ENCODE data around the gene MIER3. TPM values are rescaled to one million over a fixed set of nuclear protein-coding genes. Genes with fewer than 3 reads are reported as not detected.
"Not testable (repeated sequence)": the region's sequence is repeated elsewhere in the genome, so short reads cannot be mapped to it uniquely, and the experiment has no call there.

The MIER3 gene
- total RNA-seq, 2 experiments from 2014 or later = 11.1 to 12.3 TPM

DNA sequence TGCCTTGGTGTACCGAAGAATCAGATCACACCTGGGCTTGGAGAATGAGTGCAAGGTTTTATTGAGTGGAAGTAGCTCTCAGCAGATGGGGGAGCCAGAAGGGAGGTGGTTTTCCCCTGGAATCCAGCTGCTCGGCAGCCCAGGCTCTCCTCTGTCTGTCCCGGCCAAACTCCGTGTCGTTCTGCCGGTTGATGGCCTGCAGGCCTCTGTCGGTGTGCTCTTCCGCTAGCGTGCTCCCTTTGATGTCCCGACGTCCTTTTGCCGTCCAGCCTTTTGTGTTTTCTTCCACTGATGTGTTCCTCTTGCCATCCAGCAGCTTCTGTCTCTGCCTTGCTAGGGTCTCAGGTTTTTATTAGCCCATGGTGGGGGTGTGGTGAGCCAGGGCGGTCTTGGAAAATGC, 28.0 kb upstream of the MIER3 start:
- Mint-ChIP-seq H3K9me3 (no peaks in the 10 kb centered on the region), H3K4me1 (ENCODE audit: low read depth) (peaks cover 10% of the 10 kb centered on the region), H3K27ac (no peak overlapping the region), H3K36me3 (ENCODE audit: low read depth) (no peaks in the 10 kb centered on the region), H3K27me3 (ENCODE audit: low read depth) (no peaks in the 10 kb centered on the region), H3K4me3 (no peak overlapping the region)
- CTCF ChIA-PET = no interaction called here
- intact Hi-C loops (cut with micrococcal nuclease) = no loop called here
- DNase-seq = no peak

- H3K4me3 Mint-ChIP-seq; H3K36me3 Mint-ChIP-seq (ENCODE audit: low read depth); H3K4me1 Mint-ChIP-seq (ENCODE audit: low read depth); H3K27ac Mint-ChIP-seq; intact Hi-C loops (cut with micrococcal nuclease); H3K9me3 Mint-ChIP-seq; CTCF ChIA-PET; H3K27me3 Mint-ChIP-seq (ENCODE audit: low read depth); DNase-seq: not testable (repeated sequence)
Measured at GRCh38 chr5:56979526-56979925, 27.6 kb upstream of the MIER3 start.

DNA sequence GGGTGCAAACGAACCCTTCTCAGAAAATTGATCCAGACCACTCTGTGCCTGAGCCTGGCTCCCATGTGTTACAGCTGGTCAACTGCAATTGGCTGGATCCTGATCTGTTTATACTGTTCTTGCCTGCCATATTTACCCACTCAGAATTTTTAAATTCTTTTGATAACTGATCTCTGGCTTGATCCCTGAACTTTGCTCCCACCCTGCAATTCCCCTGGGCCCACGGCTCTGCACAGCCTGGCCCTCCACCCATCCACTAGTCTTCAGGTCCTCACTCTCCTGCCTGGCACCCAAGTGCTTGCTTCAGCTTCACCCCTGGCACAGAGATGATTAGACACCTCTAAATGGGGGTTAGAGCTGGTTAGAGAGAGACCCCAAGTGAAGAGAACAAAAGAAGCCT, 25.9 kb upstream of the MIER3 start:
- DNase-seq = no peak
- H3K4me1 Mint-ChIP-seq (ENCODE audit: low read depth) = no peaks in the 10 kb centered on the region
- CTCF ChIA-PET = interaction anchor here (1.2 kb wide), 1 partner anchor 160 kb away, joined by 4 read pairs; no protein-coding TSS in a partner anchor
- H3K27ac Mint-ChIP-seq = no peak overlapping the region
- H3K36me3 Mint-ChIP-seq (ENCODE audit: low read depth) = no peaks in the 10 kb centered on the region
- intact Hi-C loops (cut with micrococcal nuclease) = no loop called here
- no peak overlapping the region for H3K4me3 Mint-ChIP-seq
- no peaks in the 10 kb centered on the region for H3K9me3 Mint-ChIP-seq
- H3K27me3 Mint-ChIP-seq (ENCODE audit: low read depth) = no peaks in the 10 kb centered on the region

- no peak overlapping the region for H3K4me3 Mint-ChIP-seq
- intact Hi-C loops (cut with micrococcal nuclease) = no loop called here
- CTCF ChIA-PET = no interaction called here
Measured at GRCh38 chr5:56977021-56977420, 25.1 kb upstream of the MIER3 start.

GRCh38 chr5:56974241-56974640, 22.3 kb upstream of the MIER3 start:
- H3K27ac Mint-ChIP-seq = no peak overlapping the region
- no peaks in the 10 kb centered on the region for H3K36me3 Mint-ChIP-seq (ENCODE audit: low read depth)
- intact Hi-C loops (cut with micrococcal nuclease) = no loop called here
- CTCF ChIA-PET = no interaction called here
- no peaks in the 10 kb centered on the region for H3K4me1 Mint-ChIP-seq (ENCODE audit: low read depth)
- no peak overlapping the region for H3K4me3 Mint-ChIP-seq
- H3K27me3 Mint-ChIP-seq (ENCODE audit: low read depth) = peaks cover 3% of the 10 kb centered on the region
- H3K9me3 Mint-ChIP-seq = no peaks in the 10 kb centered on the region
- DNase-seq = no peak

More at GRCh38 chr5:56977021-56977420, 25.1 kb upstream of the MIER3 start:
- Mint-ChIP-seq H3K36me3 (ENCODE audit: low read depth) (no peaks in the 10 kb centered on the region), H3K27me3 (ENCODE audit: low read depth) (no peaks in the 10 kb centered on the region), H3K9me3 (no peaks in the 10 kb centered on the region), H3K27ac (no peak overlapping the region), H3K4me1 (ENCODE audit: low read depth) (no peaks in the 10 kb centered on the region)
- no peak for DNase-seq

- Mint-ChIP-seq H3K27me3 (ENCODE audit: low read depth) (peaks cover 3% of the 10 kb centered on the region), H3K4me1 (ENCODE audit: low read depth) (no peaks in the 10 kb centered on the region), H3K9me3 (no peaks in the 10 kb centered on the region), H3K36me3 (ENCODE audit: low read depth) (no peaks in the 10 kb centered on the region), H3K27ac (no peak overlapping the region), H3K4me3 (no peak overlapping the region)
- CTCF ChIA-PET = interaction anchor here (0.6 kb wide), 1 partner anchor 1326 kb away, joined by 8 read pairs; no protein-coding TSS in a partner anchor
- DNase-seq = no peak
- intact Hi-C loops (cut with micrococcal nuclease) = no loop called here
Measured at GRCh38 chr5:56973473-56973872, 21.6 kb upstream of the MIER3 start.

DNA sequence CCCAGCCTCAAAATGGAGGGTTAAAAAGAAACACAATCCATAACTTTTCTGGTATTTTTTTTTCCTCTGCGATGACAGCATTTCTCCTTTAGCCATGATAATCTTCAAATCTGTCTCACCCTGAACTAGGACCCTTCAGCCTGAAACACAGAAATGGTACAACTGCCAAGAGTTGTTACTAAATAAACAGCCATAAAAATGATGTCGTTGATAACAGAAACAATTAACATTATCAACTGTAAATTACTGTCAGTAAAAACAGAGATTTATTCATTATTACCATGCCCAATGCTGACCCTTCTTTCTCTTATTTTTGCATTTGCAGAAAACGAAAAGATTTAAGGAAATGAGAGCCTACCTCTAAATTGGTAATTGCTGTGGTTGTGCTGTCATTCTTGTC, 19.4 kb upstream of the MIER3 start:
- Mint-ChIP-seq H3K9me3 (no peaks in the 10 kb centered on the region), H3K27ac (no peak overlapping the region), H3K36me3 (ENCODE audit: low read depth) (no peaks in the 10 kb centered on the region), H3K27me3 (ENCODE audit: low read depth) (peaks cover 3% of the 10 kb centered on the region), H3K4me1 (ENCODE audit: low read depth) (no peaks in the 10 kb centered on the region), H3K4me3 (no peak overlapping the region)
- intact Hi-C loops (cut with micrococcal nuclease) = no loop called here
- CTCF ChIA-PET = interaction anchor here (1.0 kb wide), 1 partner anchor 167 kb away, joined by 3 read pairs; no protein-coding TSS in a partner anchor
- DNase-seq = no peak

GRCh38 chr5:56964173-56964572, 12.2 kb upstream of the MIER3 start:
- no peaks in the 10 kb centered on the region for H3K4me1 Mint-ChIP-seq (ENCODE audit: low read depth)

GRCh38 chr5:56963246-56963645, 11.3 kb upstream of the MIER3 start:
- no peaks in the 10 kb centered on the region for H3K36me3 Mint-ChIP-seq (ENCODE audit: low read depth)

More at GRCh38 chr5:56964173-56964572, 12.2 kb upstream of the MIER3 start:
- Mint-ChIP-seq H3K4me3 (no peak overlapping the region), H3K36me3 (ENCODE audit: low read depth) (no peaks in the 10 kb centered on the region), H3K27me3 (ENCODE audit: low read depth) (peaks cover 33% of the 10 kb centered on the region), H3K9me3 (no peaks in the 10 kb centered on the region), H3K27ac (no peak overlapping the region)
- DNase-seq = no peak
- CTCF ChIA-PET = interaction anchor here (0.6 kb wide), 1 partner anchor 8 kb away, joined by 4 read pairs; no protein-coding TSS in a partner anchor
- intact Hi-C loops (cut with micrococcal nuclease) = no loop called here

GRCh38 chr5:56962286-56962685, 10.4 kb upstream of the MIER3 start:
- peaks cover 33% of the 10 kb centered on the region for H3K27me3 Mint-ChIP-seq (ENCODE audit: low read depth)
- H3K36me3 Mint-ChIP-seq (ENCODE audit: low read depth) = no peaks in the 10 kb centered on the region
- intact Hi-C loops (cut with micrococcal nuclease) = no loop called here
- H3K9me3 Mint-ChIP-seq = no peaks in the 10 kb centered on the region
- CTCF ChIA-PET = interaction anchor here (1.0 kb wide), 1 partner anchor 261 kb away, joined by 3 read pairs; no protein-coding TSS in a partner anchor
- H3K27ac Mint-ChIP-seq = no peak overlapping the region
- H3K4me1 Mint-ChIP-seq (ENCODE audit: low read depth) = no peaks in the 10 kb centered on the region
- no peak overlapping the region for H3K4me3 Mint-ChIP-seq
- DNase-seq = no peak

More at GRCh38 chr5:56963246-56963645, 11.3 kb upstream of the MIER3 start:
- CTCF ChIA-PET = no interaction called here
- intact Hi-C loops (cut with micrococcal nuclease) = no loop called here
- no peaks in the 10 kb centered on the region for H3K4me1 Mint-ChIP-seq (ENCODE audit: low read depth)
- no peaks in the 10 kb centered on the region for H3K9me3 Mint-ChIP-seq
- no peak overlapping the region for H3K4me3 Mint-ChIP-seq
- no peak for DNase-seq
- H3K27ac Mint-ChIP-seq = no peak overlapping the region
- H3K27me3 Mint-ChIP-seq (ENCODE audit: low read depth) = peaks cover 33% of the 10 kb centered on the region

DNA sequence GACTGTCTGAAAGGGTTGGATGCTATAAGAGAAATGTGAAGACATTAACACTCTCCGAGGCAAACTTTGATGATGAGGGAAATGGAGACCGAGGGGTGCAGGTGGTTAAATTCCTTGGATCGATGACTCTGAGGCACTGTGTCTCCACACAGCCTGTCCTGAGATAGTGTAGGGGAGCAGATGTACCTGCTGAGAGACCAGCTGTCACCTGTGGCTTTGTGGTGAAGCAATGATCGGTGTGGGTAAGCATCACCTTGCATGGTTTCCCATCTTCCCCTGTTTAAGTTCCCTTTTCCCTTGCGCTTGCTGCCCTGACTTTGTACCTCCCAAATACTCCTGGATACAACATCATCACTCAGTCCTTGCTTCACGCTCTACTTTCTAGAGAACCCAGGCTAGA, 9.8 kb upstream of the MIER3 start:
- intact Hi-C loops (cut with micrococcal nuclease) = no loop called here
- no peaks in the 10 kb centered on the region for H3K4me1 Mint-ChIP-seq (ENCODE audit: low read depth)
- H3K4me3 Mint-ChIP-seq = no peak overlapping the region
- H3K36me3 Mint-ChIP-seq (ENCODE audit: low read depth) = no peaks in the 10 kb centered on the region
- DNase-seq = no peak
- no peaks in the 10 kb centered on the region for H3K9me3 Mint-ChIP-seq
- no peak overlapping the region for H3K27ac Mint-ChIP-seq
- peaks cover 33% of the 10 kb centered on the region for H3K27me3 Mint-ChIP-seq (ENCODE audit: low read depth)
- CTCF ChIA-PET = interaction anchor here (1.0 kb wide), 1 partner anchor 261 kb away, joined by 3 read pairs; no protein-coding TSS in a partner anchor

- Mint-ChIP-seq H3K36me3 (ENCODE audit: low read depth) (no peaks in the 10 kb centered on the region), H3K27me3 (ENCODE audit: low read depth) (peaks cover 27% of the 10 kb centered on the region), H3K4me3 (no peak overlapping the region), H3K4me1 (ENCODE audit: low read depth) (no peaks in the 10 kb centered on the region), H3K27ac (no peak overlapping the region), H3K9me3 (no peaks in the 10 kb centered on the region)
- intact Hi-C loops (cut with micrococcal nuclease) = no loop called here
- DNase-seq = no peak
- CTCF ChIA-PET = interaction anchor here (1.1 kb wide), 1 partner anchor 13 kb away, joined by 3 read pairs; no protein-coding TSS in a partner anchor
Measured at GRCh38 chr5:56959326-56959725, 7.4 kb upstream of the MIER3 start.

DNA sequence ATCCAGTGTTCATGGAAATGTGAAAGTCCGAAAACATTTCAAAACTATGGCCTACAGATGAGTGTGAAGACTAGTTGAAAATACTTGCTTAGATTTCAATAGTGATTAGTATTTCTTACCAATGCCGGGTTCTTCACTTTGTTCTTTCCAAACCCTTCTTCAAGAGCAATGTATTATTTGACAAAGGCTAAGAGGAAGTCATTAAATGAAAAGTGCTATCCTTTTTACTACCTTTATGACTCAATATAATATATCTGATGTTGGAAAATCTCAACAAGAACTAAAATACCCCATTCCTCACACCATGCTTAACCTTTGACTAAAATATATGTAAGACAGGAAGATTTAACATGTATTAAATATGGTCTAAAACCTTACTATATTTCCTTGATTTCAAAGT, 6.7 kb upstream of the MIER3 start:
- H3K4me1 Mint-ChIP-seq (ENCODE audit: low read depth) = no peaks in the 10 kb centered on the region
- CTCF ChIA-PET = interaction anchor here (0.6 kb wide), 1 partner anchor 1651 kb away, joined by 3 read pairs; the partner anchor contains the start of gene MTREX
- H3K4me3 Mint-ChIP-seq = no peak overlapping the region
- H3K27ac Mint-ChIP-seq = no peak overlapping the region
- intact Hi-C loops (cut with micrococcal nuclease) = no loop called here
- no peaks in the 10 kb centered on the region for H3K9me3 Mint-ChIP-seq
- no peaks in the 10 kb centered on the region for H3K36me3 Mint-ChIP-seq (ENCODE audit: low read depth)
- peaks cover 22% of the 10 kb centered on the region for H3K27me3 Mint-ChIP-seq (ENCODE audit: low read depth)
- no peak for DNase-seq
